ENCODE measurements around the gene TECPR2.
"Not testable (repeated sequence)": the region's sequence is repeated elsewhere in the genome, so short reads cannot be mapped to it uniquely, and the experiment has no call there.

TECPR2 gene

DNA sequence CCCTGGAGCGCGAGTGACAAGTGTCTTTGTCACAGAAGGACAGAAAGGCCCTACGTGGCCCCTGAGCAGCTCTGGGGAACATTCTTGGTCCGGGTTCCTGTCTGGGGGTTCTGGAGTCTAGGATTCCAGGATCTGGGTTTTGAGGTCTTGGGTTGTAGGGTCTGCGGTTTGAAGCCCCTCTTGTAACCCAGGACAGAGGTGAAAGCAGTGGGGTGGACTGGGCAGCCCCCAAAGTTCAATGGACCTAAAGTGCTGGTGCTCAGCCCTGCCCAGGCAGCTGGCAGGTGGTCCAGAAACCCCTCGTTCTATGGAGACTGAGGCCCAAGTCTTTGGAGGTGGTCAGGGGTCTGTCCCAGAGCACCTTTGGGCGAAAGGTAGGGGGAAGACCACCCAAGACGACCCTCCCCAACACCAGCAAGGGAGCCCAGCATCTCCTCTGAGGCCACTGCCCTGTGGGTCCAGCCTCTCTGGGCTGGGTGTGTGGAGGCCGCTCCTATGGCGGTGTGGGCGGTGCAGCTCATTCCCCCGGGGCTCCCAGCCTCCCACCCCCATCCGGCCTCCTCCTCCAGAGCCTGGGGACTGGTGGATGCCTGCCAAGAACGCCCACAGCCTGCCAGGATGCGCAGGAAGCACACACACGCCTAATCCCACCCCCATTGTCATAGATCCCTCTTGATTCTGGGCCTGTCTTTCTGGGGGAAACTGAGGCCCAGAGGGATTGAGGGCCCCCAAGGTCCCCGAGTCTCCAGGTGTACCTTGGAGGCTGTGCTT is 177.0 kb downstream of the TECPR2 start:
- Histone ChIP-seq H3K4me3 (no peak overlapping the region), H3K27me3 (peaks cover 0 to 59% of the 10 kb centered on the region in 2 donors), H3K4me1 (peaks cover 0 to 14% (median 0%) of the 10 kb centered on the region in 4 donors), H3K36me3 (no peaks in the 10 kb centered on the region), H3K9me3 (no peaks in the 10 kb centered on the region), H3K27ac (no peak overlapping the region)
- intact Hi-C loops (cut with DNase I; ENCODE audit: low total_unique reads) = no loop called here
- DNase-seq = no peak
- TF ChIP-seq, protein P1, sequence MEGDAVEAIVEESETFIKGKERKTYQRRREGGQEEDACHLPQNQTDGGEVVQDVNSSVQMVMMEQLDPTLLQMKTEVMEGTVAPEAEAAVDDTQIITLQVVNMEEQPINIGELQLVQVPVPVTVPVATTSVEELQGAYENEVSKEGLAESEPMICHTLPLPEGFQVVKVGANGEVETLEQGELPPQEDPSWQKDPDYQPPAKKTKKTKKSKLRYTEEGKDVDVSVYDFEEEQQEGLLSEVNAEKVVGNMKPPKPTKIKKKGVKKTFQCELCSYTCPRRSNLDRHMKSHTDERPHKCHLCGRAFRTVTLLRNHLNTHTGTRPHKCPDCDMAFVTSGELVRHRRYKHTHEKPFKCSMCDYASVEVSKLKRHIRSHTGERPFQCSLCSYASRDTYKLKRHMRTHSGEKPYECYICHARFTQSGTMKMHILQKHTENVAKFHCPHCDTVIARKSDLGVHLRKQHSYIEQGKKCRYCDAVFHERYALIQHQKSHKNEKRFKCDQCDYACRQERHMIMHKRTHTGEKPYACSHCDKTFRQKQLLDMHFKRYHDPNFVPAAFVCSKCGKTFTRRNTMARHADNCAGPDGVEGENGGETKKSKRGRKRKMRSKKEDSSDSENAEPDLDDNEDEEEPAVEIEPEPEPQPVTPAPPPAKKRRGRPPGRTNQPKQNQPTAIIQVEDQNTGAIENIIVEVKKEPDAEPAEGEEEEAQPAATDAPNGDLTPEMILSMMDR (IDR thresholded peaks at IDR 0.05) = no peak

DNA sequence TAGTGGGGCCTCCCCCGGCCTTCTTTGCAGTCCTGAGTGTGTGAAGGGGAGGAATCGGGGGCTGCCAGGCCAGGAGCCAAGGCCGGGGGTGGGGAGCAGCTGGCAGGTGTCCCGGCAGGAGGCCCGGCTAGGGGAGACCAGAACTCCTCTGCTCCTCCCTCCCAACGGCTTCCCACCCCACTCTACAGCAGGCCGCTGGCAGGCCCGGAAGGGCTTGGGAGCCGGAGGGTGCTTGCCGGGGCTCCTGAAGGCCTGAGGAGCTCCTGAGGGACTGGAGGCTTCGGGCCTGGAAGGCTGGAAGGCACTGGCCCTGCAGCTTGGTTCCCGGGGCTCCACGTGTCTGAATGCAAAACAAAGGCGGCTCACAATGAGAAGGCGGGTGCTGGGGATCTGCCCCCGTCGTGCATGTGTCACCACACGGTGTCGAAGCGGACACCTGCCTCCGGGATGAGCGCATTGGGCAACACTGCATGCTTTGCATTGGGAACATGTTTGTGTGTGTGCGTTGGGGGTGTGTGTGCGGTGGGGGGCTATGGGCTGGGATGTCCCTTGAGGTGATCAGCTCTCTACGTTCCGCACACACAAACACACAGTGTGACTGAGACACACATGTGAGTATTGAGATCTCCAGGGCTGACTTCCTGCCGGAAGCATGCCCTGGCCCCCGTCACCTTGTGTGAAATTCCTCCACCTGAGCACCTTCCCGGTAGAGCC is 177.7 kb downstream of the TECPR2 start:
- intact Hi-C loops (cut with DNase I; ENCODE audit: low total_unique reads) = no loop called here
- H3K4me1 ChIP-seq = peaks cover 0 to 20% (median 0%) of the 10 kb centered on the region in 4 donors
- TF ChIP-seq, protein P1 (IDR thresholded peaks at IDR 0.05) = no peak
- H3K27me3 ChIP-seq = peaks cover 0 to 66% of the 10 kb centered on the region in 2 donors
- H3K36me3 ChIP-seq = no peaks in the 10 kb centered on the region
- DNase-seq = no peak
- no peaks in the 10 kb centered on the region for H3K9me3 ChIP-seq
- H3K27ac ChIP-seq = no peak overlapping the region
- no peak overlapping the region for H3K4me3 ChIP-seq

DNA sequence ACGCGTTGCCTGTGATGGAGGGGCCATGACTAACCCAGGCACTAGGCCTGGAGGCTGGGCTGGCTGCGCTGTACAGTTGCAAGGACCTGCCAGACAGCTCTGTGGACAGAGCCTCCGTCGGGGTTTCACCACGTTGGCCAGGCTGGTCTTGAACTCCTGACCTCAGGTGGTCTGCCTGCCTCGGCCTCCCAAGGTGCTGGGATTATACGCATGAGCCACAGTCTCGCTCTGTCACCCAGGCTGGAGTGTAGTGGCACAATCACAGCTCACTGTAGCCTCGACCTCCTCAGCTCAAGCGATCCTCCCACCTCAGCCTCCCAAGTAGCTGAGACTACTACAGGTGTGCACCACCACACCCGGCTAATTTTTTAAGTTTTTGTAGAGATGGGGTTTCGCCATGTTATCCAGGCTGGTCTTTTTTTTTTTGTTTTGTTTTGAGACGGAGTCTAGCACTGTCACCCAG is 178.3 kb downstream of the TECPR2 start:
- intact Hi-C loops (cut with DNase I; ENCODE audit: low total_unique reads); DNase-seq; H3K9me3 ChIP-seq; H3K36me3 ChIP-seq; H3K4me3 ChIP-seq; H3K27ac ChIP-seq: not testable (repeated sequence)
- Histone ChIP-seq H3K27me3 (peaks cover 0 to 72% of the 10 kb centered on the region in 2 donors), H3K4me1 (peaks cover 0 to 24% (median 0%) of the 10 kb centered on the region in 4 donors)

DNA sequence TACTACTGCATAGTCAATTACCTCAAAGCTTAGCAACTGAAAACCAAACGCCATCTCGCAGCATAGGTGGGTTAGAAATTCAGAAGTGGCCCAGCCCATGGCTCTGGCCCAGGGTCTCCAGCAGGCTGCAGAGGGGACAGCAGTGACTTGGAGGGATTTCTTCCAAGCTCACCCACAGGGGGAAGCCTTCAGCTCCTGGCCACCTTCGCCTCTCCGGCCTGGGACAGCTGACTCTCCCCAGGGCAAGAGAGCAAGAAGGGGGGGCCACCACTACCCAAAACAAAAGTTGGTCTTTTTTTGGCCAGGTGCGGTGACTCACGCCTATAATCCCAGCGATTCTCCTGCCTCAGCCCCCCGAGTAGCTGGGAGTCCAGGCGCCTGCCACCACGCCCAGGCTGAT is 179.0 kb downstream of the TECPR2 start:
- H3K36me3 ChIP-seq = no peaks in the 10 kb centered on the region
- TF ChIP-seq, protein P1 (IDR thresholded peaks at IDR 0.05) = no peak
- no peaks in the 10 kb centered on the region for H3K9me3 ChIP-seq
- peaks cover 0 to 79% of the 10 kb centered on the region in 2 donors for H3K27me3 ChIP-seq
- H3K4me1 ChIP-seq = peaks cover 0 to 24% (median 0%) of the 10 kb centered on the region in 4 donors
- intact Hi-C loops (cut with DNase I; ENCODE audit: low total_unique reads) = no loop called here
- no peak overlapping the region for H3K27ac ChIP-seq
- no peak for DNase-seq
- H3K4me3 ChIP-seq = no peak overlapping the region

DNA sequence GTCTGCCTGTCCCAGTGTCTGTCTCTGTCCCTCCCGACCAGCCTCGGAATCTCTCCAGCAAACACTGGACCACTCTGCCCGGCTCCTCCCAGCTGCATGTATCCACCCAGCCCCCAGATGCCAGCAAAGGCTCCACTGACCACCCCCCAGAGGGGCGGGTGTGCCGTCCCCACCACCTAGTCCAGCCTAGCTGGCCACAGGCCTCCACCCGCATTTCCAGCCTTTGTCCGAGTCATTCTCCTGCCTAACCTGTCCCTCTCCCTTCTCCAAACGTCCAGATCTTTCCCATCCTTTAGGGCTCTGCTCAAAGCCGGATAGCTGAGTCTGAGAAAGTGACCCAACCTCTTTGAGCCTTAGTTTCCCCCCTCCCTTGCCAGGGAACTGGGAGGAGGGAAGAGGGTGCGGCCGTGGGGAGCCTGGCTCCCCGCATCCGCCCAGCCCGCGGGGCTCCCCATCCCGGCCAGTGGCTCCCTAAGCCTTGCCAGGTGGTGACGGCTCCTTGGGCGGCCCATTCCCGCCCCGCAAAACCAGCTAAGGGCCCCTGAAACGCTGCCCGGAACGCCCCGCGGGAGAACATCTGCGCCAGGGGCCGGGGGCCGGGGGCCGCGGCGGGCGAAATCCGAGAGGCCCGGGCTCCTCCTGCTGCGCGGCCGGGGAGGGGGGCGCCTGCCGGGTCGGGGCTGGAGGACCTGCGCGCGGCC is 181.5 kb downstream of the TECPR2 start:
- H3K27ac ChIP-seq = no peak overlapping the region
- no peaks in the 10 kb centered on the region for H3K36me3 ChIP-seq
- no peaks in the 10 kb centered on the region for H3K9me3 ChIP-seq
- H3K4me1 ChIP-seq = peaks cover 0 to 24% (median 0%) of the 10 kb centered on the region in 4 donors
- intact Hi-C loops (cut with DNase I; ENCODE audit: low total_unique reads) = no loop called here
- no peak for DNase-seq
- H3K27me3 ChIP-seq = peaks cover 0 to 72% of the 10 kb centered on the region in 2 donors
- TF ChIP-seq, protein P1 (IDR thresholded peaks at IDR 0.05) = no peak
- peak overlapping the region in 1 of 2 donors; percentile 15 for H3K4me3 ChIP-seq
